Stimulated activated naive CD8-positive, alpha-beta T cell treated with anti-CD3 and anti-CD28 coated beads, Interleukin-15, Interleukin-2, amounts not matched to agents 100 ng/mL and 50 ng/mL, for 24 hours (primary cell): ENCODE results near the gene ABLIM2.

Source experiments
- H3K27ac Mint-ChIP-seq: one replicate; pipeline ENCODE4 v1.8.0; 2021; ENCODE audit warnings: mild to moderate bottlenecking, mixed read lengths
- H3K27me3 Mint-ChIP-seq: one replicate; pipeline ENCODE4 v1.8.0; 2021; ENCODE audit warnings: mixed read lengths
- H3K36me3 Mint-ChIP-seq: one replicate; pipeline ENCODE4 v1.8.0; 2021; ENCODE audit warnings: low read depth, mixed read lengths
- H3K4me1 Mint-ChIP-seq: one replicate; pipeline ENCODE4 v1.8.0; 2021; ENCODE audit warnings: low read depth, mixed read lengths
- H3K4me3 Mint-ChIP-seq: one replicate; pipeline ENCODE4 v1.8.0; 2021; ENCODE audit warnings: mild to moderate bottlenecking, mixed read lengths
- H3K9me3 Mint-ChIP-seq: one replicate; pipeline ENCODE4 v1.8.0; 2021; ENCODE audit warnings: mixed read lengths

ABLIM2 gene

GRCh38 chr4:8182858-8183725, 24.5 kb upstream of the ABLIM2 start:
- Mint-ChIP-seq H3K4me3 (no peak overlapping the region), H3K4me1 (no peaks in the 10 kb centered on the region), H3K36me3 (no peaks in the 10 kb centered on the region), H3K27ac (no peak overlapping the region), H3K9me3 (no peaks in the 10 kb centered on the region), H3K27me3 (no peaks in the 10 kb centered on the region)

- no peak overlapping the region for H3K27ac Mint-ChIP-seq
- no peaks in the 10 kb centered on the region for H3K36me3 Mint-ChIP-seq
- H3K4me3 Mint-ChIP-seq: no peak overlapping the region
- H3K9me3 Mint-ChIP-seq: no peaks in the 10 kb centered on the region
- H3K4me1 Mint-ChIP-seq: no peaks in the 10 kb centered on the region
- no peaks in the 10 kb centered on the region for H3K27me3 Mint-ChIP-seq
These were observed 23.7 kb upstream of the ABLIM2 start for GRCh38 chr4:8182294-8182693.

- no peaks in the 10 kb centered on the region for H3K27me3 Mint-ChIP-seq
- H3K4me3 Mint-ChIP-seq: no peak overlapping the region
- no peaks in the 10 kb centered on the region for H3K36me3 Mint-ChIP-seq
- H3K9me3 Mint-ChIP-seq: no peaks in the 10 kb centered on the region
- H3K27ac Mint-ChIP-seq: no peak overlapping the region
- no peaks in the 10 kb centered on the region for H3K4me1 Mint-ChIP-seq
These were observed 23.2 kb upstream of the ABLIM2 start for GRCh38 chr4:8181844-8182243.

- H3K4me3 Mint-ChIP-seq: no peak overlapping the region
- no peaks in the 10 kb centered on the region for H3K9me3 Mint-ChIP-seq
- no peaks in the 10 kb centered on the region for H3K27me3 Mint-ChIP-seq
- no peak overlapping the region for H3K27ac Mint-ChIP-seq
- H3K36me3 Mint-ChIP-seq: no peaks in the 10 kb centered on the region
- no peaks in the 10 kb centered on the region for H3K4me1 Mint-ChIP-seq
These were observed 22.5 kb upstream of the ABLIM2 start for GRCh38 chr4:8181119-8181518.

GRCh38 chr4:8180310-8181093, 21.9 kb upstream of the ABLIM2 start:
- Mint-ChIP-seq H3K4me1 (no peaks in the 10 kb centered on the region), H3K27me3 (no peaks in the 10 kb centered on the region), H3K4me3 (no peak overlapping the region), H3K36me3 (no peaks in the 10 kb centered on the region), H3K9me3 (no peaks in the 10 kb centered on the region), H3K27ac (no peak overlapping the region)

- no peak overlapping the region for H3K4me3 Mint-ChIP-seq
These were observed 21.2 kb upstream of the ABLIM2 start for GRCh38 chr4:8179771-8180170.

GRCh38 chr4:8179074-8179473, 20.5 kb upstream of the ABLIM2 start:
- no peaks in the 10 kb centered on the region for H3K4me1 Mint-ChIP-seq
- no peaks in the 10 kb centered on the region for H3K27me3 Mint-ChIP-seq
- H3K9me3 Mint-ChIP-seq: no peaks in the 10 kb centered on the region

More at GRCh38 chr4:8179771-8180170, 21.2 kb upstream of the ABLIM2 start:
- H3K36me3 Mint-ChIP-seq: no peaks in the 10 kb centered on the region
- no peaks in the 10 kb centered on the region for H3K4me1 Mint-ChIP-seq
- no peak overlapping the region for H3K27ac Mint-ChIP-seq
- no peaks in the 10 kb centered on the region for H3K9me3 Mint-ChIP-seq
- no peaks in the 10 kb centered on the region for H3K27me3 Mint-ChIP-seq

GRCh38 chr4:8177956-8178355, 19.3 kb upstream of the ABLIM2 start:
- no peaks in the 10 kb centered on the region for H3K27me3 Mint-ChIP-seq
- no peaks in the 10 kb centered on the region for H3K4me1 Mint-ChIP-seq
- H3K27ac Mint-ChIP-seq: no peak overlapping the region
- no peak overlapping the region for H3K4me3 Mint-ChIP-seq
- no peaks in the 10 kb centered on the region for H3K36me3 Mint-ChIP-seq
- H3K9me3 Mint-ChIP-seq: no peaks in the 10 kb centered on the region

More at GRCh38 chr4:8179074-8179473, 20.5 kb upstream of the ABLIM2 start:
- no peak overlapping the region for H3K4me3 Mint-ChIP-seq
- H3K36me3 Mint-ChIP-seq: no peaks in the 10 kb centered on the region
- H3K27ac Mint-ChIP-seq: no peak overlapping the region

- Mint-ChIP-seq H3K36me3 (no peaks in the 10 kb centered on the region), H3K4me3 (no peak overlapping the region), H3K4me1 (peaks cover 2% of the 10 kb centered on the region), H3K9me3 (no peaks in the 10 kb centered on the region), H3K27ac (no peak overlapping the region), H3K27me3 (no peaks in the 10 kb centered on the region)
These were observed 18.9 kb upstream of the ABLIM2 start for GRCh38 chr4:8177552-8177951.

GRCh38 chr4:8176547-8177399, 18.2 kb upstream of the ABLIM2 start:
- H3K4me1 Mint-ChIP-seq: peaks cover 10% of the 10 kb centered on the region
- no peak overlapping the region for H3K4me3 Mint-ChIP-seq
- H3K27me3 Mint-ChIP-seq: peaks cover under 1% of the 10 kb centered on the region
- H3K27ac Mint-ChIP-seq: no peak overlapping the region
- no peaks in the 10 kb centered on the region for H3K36me3 Mint-ChIP-seq
- H3K9me3 Mint-ChIP-seq: no peaks in the 10 kb centered on the region

GRCh38 chr4:8175686-8176085, 17.1 kb upstream of the ABLIM2 start:
- Mint-ChIP-seq H3K27me3 (peaks cover 4% of the 10 kb centered on the region), H3K36me3 (no peaks in the 10 kb centered on the region), H3K9me3 (no peaks in the 10 kb centered on the region), H3K4me3 (no peak overlapping the region), H3K27ac (no peak overlapping the region), H3K4me1 (peaks cover 13% of the 10 kb centered on the region)

GRCh38 chr4:8174970-8175369, 16.4 kb upstream of the ABLIM2 start:
- Mint-ChIP-seq H3K4me3 (no peak overlapping the region), H3K36me3 (no peaks in the 10 kb centered on the region), H3K9me3 (no peaks in the 10 kb centered on the region), H3K27ac (no peak overlapping the region), H3K27me3 (peaks cover 4% of the 10 kb centered on the region), H3K4me1 (peaks cover 13% of the 10 kb centered on the region)

- H3K9me3 Mint-ChIP-seq: no peaks in the 10 kb centered on the region
These were observed 15.1 kb upstream of the ABLIM2 start for GRCh38 chr4:8173492-8174242.

More at GRCh38 chr4:8173492-8174242, 15.1 kb upstream of the ABLIM2 start:
- peaks cover 13% of the 10 kb centered on the region for H3K4me1 Mint-ChIP-seq
- no peak overlapping the region for H3K27ac Mint-ChIP-seq
- H3K27me3 Mint-ChIP-seq: peaks cover 4% of the 10 kb centered on the region
- H3K36me3 Mint-ChIP-seq: no peaks in the 10 kb centered on the region
- no peak overlapping the region for H3K4me3 Mint-ChIP-seq
